GM18507 (cell line): ENCODE measurements around the gene GJD3.

Experiments used
- DNase-seq: peaks from one replicate; pipeline ENCODE4 v3.0.0; 2011; ENCODE audit warnings: low read depth; ENCODE audit not compliant: insufficient read length; ENCODE audit errors: extremely low spot score
- FAIRE-seq: peaks from 2 replicates; lab custom pipeline; 2011; peaks lifted over from hg19 to GRCh38; lab: Jason Lieb, UNC

Gene GJD3

GRCh38 chr17:40327244-40327729 is 37.2 kb downstream of the GJD3 start:
- FAIRE-seq = no peak
- no peak for DNase-seq

GRCh38 chr17:40326832-40327199 is 37.7 kb downstream of the GJD3 start:
- DNase-seq (no peak), FAIRE-seq (no peak)

- peak; percentile 37 for DNase-seq
- FAIRE-seq = peak; percentile 95
Measured at GRCh38 chr17:40326014-40326831, 38.3 kb downstream of the GJD3 start.

GRCh38 chr17:40325156-40326013 is 39.2 kb downstream of the GJD3 start:
- no peak for DNase-seq
- FAIRE-seq = peak; percentile 68

GRCh38 chr17:40323391-40324381 is 40.9 kb downstream of the GJD3 start:
- peak; percentile 80 for FAIRE-seq

GRCh38 chr17:40322358-40323315 is 41.9 kb downstream of the GJD3 start:
- DNase-seq = peak; percentile 83
- FAIRE-seq = peak; percentile 99

More at GRCh38 chr17:40323391-40324381, 40.9 kb downstream of the GJD3 start:
- no peak for DNase-seq

GRCh38 chr17:40321961-40322357 is 42.6 kb downstream of the GJD3 start:
- no peak for DNase-seq
- peak; percentile 50 for FAIRE-seq

GRCh38 chr17:40321524-40321929 is 43.0 kb downstream of the GJD3 start:
- DNase-seq (no peak), FAIRE-seq (no peak)

GRCh38 chr17:40320756-40321523 is 43.6 kb downstream of the GJD3 start:
- DNase-seq (no peak), FAIRE-seq (peak; percentile 31)

GRCh38 chr17:40319651-40320540 is 44.6 kb downstream of the GJD3 start:
- peak; percentile 56 for FAIRE-seq
- DNase-seq = no peak

- no peak for DNase-seq
- FAIRE-seq = no peak
Measured at GRCh38 chr17:40318830-40319391, 45.6 kb downstream of the GJD3 start.

- DNase-seq = peak; percentile 93
- peak; percentile 94 for FAIRE-seq
Measured at GRCh38 chr17:40317880-40318829, 46.4 kb downstream of the GJD3 start.

- FAIRE-seq (peak; percentile 69), DNase-seq (no peak)
Measured at GRCh38 chr17:40317345-40317873, 47.1 kb downstream of the GJD3 start.

- no peak for DNase-seq
Measured at GRCh38 chr17:40316571-40317344, 47.8 kb downstream of the GJD3 start.

More at GRCh38 chr17:40316571-40317344, 47.8 kb downstream of the GJD3 start:
- FAIRE-seq = no peak
